BJ (cell line): ENCODE data around the gene COL5A1. TPM values are rescaled to one million over a fixed set of nuclear protein-coding genes. Genes with fewer than 3 reads are reported as not detected.

Experiments used
- CTCF ChIA-PET: fragments of 350-600 bp; formaldehyde crosslinking; extraction: SDS; loops from one replicate; lab custom pipeline; 2021; ENCODE audit warnings: antibody characterized with exemption, inconsistent platforms; lab: Yijun Ruan, JAX
- POLR2A ChIA-PET: fragments of 300-600 bp; sonication (Branson Sonifier 250); formaldehyde crosslinking; extraction: SDS; loops from one replicate; lab custom pipeline; 2021; ENCODE audit warnings: antibody characterized with exemption; lab: Charles Lee
- DNase-seq: peaks from one replicate; pipeline ENCODE4 v3.0.0-alpha.2; 2011; ENCODE audit warnings: low read depth
- H3K27me3 ChIP-seq: 2 replicates; pipeline ENCODE4 v1.6.0; 2011; ENCODE audit warnings: low read length; ENCODE audit not compliant: control insufficient read depth, insufficient read depth
- H3K36me3 ChIP-seq: 2 replicates; pipeline ENCODE4 v1.5.1; 2011; ENCODE audit warnings: low read length; ENCODE audit not compliant: control insufficient read depth, insufficient read depth
- H3K4me3 ChIP-seq: 2 replicates; pipeline ENCODE4 v1.5.1; 2011; ENCODE audit warnings: low read depth, mild to moderate bottlenecking, control low read depth, low read length
- polyA plus RNA-seq: library from polyadenylated mRNA; depleted of rRNA; stranded (reverse); fragments of >200 nt; gene quantifications from 2 replicates; pipeline ENCODE4 v1.2.3, GENCODE V29; 2011
- TF ChIP-seq, protein P1 (sequence below): IDR thresholded peaks from 2 replicates; pipeline ENCODE4 v1.5.1; 2011; ENCODE audit warnings: low read depth, mild to moderate bottlenecking, control low read depth, inconsistent platforms, low read length, moderate library complexity; ENCODE audit not compliant: insufficient read depth

The COL5A1 gene
- polyA plus RNA-seq, 1 experiment: 251 TPM

DNA sequence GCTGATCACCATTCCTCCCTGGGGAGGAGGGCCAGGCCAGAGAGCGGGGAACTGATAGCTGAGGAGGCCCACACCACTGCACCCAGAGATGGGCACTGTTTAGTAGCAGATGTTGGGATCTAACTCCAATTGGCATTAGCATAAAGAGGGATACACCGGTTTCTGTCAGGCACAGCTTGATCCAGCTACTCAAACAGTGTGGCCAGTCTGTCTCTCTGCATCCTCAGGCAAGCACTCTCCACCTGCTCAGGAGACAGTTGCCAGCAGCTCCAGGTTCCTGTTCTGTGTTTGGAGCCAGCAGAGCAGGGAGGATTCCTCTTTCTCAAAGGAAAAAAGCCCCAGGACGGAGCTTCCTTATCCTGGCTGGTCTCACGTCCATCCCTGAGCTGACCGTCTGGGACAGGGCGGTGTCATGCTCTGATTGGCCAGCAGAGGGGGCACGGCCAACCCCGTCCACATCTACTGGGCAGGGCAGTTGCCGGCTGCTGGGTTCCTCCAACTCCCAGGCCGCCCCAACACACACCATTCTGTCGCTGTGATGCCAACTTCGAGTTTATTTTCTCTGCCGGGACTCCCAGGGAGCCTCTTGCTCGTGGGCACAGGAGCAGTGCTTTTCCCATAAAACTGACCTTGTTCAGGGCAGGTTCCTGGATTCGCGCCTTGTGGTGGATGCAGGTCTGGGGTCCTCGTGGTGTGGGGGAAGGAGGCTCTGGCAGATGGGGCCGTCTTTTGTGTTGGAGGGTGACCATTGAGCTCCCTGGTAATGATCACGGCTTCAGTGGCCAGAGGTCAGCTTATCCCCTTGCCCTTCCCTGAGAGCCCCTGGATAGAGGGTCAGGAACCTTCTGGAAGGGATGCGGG lies 47.9 kb downstream of the COL5A1 start:
- ChIA-PET CTCF (interaction anchor here (0.6 to 3.7 kb wide), 16 partner anchors 9 to 529 kb away, joined by 3 to 25 read pairs (median 4); no protein-coding TSS in a partner anchor), POLR2A (no interaction called here)
- no peak overlapping the region for H3K4me3 ChIP-seq
- TF ChIP-seq, protein P1, sequence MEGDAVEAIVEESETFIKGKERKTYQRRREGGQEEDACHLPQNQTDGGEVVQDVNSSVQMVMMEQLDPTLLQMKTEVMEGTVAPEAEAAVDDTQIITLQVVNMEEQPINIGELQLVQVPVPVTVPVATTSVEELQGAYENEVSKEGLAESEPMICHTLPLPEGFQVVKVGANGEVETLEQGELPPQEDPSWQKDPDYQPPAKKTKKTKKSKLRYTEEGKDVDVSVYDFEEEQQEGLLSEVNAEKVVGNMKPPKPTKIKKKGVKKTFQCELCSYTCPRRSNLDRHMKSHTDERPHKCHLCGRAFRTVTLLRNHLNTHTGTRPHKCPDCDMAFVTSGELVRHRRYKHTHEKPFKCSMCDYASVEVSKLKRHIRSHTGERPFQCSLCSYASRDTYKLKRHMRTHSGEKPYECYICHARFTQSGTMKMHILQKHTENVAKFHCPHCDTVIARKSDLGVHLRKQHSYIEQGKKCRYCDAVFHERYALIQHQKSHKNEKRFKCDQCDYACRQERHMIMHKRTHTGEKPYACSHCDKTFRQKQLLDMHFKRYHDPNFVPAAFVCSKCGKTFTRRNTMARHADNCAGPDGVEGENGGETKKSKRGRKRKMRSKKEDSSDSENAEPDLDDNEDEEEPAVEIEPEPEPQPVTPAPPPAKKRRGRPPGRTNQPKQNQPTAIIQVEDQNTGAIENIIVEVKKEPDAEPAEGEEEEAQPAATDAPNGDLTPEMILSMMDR: peak; percentile 91
- no peak for DNase-seq
- H3K36me3 ChIP-seq: peaks cover 57% of the 10 kb centered on the region
- no peaks in the 10 kb centered on the region for H3K27me3 ChIP-seq

DNA sequence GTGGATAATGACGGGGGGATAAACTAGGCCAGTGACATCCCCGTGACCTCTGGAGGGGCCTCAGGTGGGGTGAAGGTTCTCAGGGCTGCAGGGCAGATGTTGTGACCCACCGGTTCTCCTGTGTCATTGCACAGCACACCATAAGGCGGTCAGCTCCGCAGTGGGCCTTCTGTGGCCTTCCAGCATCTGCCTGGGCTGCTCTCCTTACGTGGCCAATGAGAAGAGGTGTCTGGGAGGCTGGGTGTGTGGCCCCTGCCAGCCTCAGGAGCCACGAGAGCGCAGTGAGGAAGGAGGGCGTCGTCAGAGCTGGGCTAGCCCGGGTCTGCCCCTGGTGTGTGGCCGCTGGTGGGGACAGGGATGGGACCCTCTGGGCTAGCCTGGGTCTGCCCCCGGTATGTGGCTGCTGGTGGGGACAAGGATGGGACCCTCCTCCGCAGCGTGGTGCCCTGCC lies 48.7 kb downstream of the COL5A1 start:
- H3K27me3 ChIP-seq: no peaks in the 10 kb centered on the region
- TF ChIP-seq, protein P1: no peak
- no peak for DNase-seq
- peaks cover 63% of the 10 kb centered on the region for H3K36me3 ChIP-seq
- no peak overlapping the region for H3K4me3 ChIP-seq
- ChIA-PET CTCF (interaction anchor here (1.2 to 3.7 kb wide), 10 partner anchors 10 to 241 kb away, joined by 3 to 25 read pairs (median 7); no protein-coding TSS in a partner anchor), POLR2A (interaction anchor here (0.7 kb wide), 1 partner anchor 26 kb away, joined by 3 read pairs; no protein-coding TSS in a partner anchor)

DNA sequence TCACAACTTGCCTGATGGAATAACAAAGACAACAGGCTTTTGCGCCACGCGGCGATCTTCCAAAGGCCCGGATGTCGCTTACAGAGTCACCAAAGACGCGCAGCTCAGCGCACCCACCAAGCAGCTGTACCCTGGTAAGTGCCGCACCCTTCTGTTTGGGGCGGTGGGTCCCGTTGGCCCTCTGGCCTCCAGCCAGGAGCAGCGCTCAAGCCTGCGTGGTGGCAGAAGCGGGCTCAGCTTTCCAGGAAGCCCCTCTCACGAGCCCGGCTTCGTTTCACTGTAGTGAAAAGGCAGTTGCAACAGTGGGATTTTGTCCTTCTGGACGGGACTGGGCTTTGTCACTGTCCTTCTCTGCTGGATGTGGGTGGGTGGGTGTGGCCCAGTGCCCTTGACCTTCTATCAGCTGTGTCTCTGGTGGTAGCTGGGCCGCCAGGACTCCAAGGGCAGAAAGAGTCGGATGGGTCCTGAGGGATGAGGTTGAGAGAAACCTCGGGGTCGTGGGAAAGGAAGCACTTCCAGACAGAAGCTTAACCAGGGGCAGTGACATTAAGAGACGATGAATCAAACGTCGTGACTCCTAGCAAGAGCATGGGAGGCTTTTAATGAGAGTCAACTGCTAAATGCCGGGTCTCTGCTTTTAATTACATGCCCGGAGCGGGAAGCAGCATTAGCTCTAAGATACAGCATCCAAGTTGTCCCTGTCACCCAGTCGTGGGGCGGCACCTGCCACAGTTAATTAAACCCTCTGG lies 49.5 kb downstream of the COL5A1 start:
- CTCF ChIA-PET: interaction anchor here (0.6 to 3.7 kb wide), 12 partner anchors 9 to 242 kb away, joined by 3 to 25 read pairs (median 4); no protein-coding TSS in a partner anchor
- peaks cover 66% of the 10 kb centered on the region for H3K36me3 ChIP-seq
- no peak overlapping the region for H3K4me3 ChIP-seq
- peak; percentile 59 for DNase-seq
- no peaks in the 10 kb centered on the region for H3K27me3 ChIP-seq
- POLR2A ChIA-PET: interaction anchor here (0.7 kb wide), 1 partner anchor 26 kb away, joined by 3 read pairs; no protein-coding TSS in a partner anchor
- TF ChIP-seq, protein P1: no peak

DNA sequence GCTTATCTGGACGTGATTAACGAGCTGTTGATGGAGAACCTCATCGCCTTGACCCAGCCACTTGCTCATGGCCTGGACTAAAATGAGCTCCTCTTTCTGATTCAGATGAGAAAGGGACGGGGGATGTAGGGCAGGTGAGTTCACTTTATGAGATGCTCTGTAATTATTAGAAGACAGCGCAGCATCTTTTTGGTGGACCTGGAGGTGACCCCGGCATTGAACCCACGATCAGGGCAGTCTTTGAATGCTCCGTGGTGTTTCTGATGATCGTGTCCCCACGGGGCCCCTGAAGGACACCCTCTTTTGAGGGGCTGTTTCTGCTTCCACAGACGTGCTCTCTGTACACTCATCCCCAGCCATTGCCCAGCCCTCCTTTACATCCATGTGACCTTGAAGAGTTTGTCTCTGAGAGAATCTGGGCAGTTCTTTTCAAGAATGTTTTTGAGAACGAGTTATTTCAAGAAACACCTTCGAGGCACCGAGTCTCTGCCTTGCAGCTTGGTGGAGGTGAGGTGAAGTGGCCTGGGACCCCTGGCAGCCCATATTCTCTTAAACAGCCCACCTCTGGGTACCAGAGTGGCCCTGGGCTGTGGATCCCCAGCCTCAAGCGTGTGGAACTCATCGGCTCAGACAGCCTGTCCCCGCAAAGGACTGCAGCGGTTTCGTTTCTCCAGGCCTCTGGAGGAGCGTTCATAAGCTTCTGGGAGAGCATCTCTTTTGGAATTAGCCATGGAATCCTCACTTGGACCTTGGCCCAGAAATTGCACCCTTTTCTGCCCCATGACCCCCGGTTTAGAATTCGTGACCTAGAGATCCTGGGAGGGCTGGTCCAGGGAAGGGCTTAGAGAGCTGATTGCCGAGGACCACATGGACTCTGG lies 50.3 kb downstream of the COL5A1 start:
- H3K27me3 ChIP-seq: no peaks in the 10 kb centered on the region
- DNase-seq: no peak
- peaks cover 63% of the 10 kb centered on the region for H3K36me3 ChIP-seq
- TF ChIP-seq, protein P1: no peak
- H3K4me3 ChIP-seq: no peak overlapping the region
- ChIA-PET POLR2A (interaction anchor here (0.5 kb wide), 1 partner anchor 645 kb away, joined by 5 read pairs; no protein-coding TSS in a partner anchor), CTCF (interaction anchor here (0.6 to 3.7 kb wide), 9 partner anchors 11 to 243 kb away, joined by 3 to 25 read pairs (median 5); no protein-coding TSS in a partner anchor)
